NCI-H748 treated with DMSO at 0.1 percent for 48 hours (cell line): Measurements from ENCODE around the gene ZNF441.
"Not testable (repeated sequence)": the region's sequence is repeated elsewhere in the genome, so short reads cannot be mapped to it uniquely, and the experiment has no call there.

Experiments
- DNase-seq: peaks from one replicate; lab custom pipeline; 2025; lab: John Stamatoyannopoulos, UW

Gene ZNF441

DNA sequence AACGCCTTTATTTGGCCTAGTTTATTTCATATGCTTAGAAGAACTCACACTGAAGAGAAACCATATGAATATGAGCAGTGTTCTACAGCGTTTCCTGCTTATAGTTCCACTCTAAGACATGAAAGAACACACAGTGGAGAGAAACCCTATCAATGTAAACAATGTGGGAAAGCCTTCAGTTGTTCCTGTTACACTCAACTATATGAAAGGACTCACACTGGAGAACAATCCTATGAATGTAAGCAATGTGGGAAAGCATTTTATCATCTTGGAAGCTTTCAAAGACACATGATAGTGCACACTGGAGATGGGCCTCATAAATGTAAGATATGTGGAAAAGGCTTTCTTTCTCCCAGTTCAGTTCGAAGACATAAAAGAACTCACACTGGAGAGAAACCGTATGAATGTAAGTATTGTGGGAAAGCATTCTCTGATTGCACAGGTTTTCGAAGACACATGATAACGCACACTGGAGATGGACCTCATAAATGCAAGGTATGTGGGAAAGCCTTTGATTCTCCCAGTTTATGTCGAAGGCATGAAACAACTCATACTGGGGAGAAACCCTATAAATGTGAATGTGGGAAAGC, 13.7 kb downstream of the ZNF441 start:
- no peak for DNase-seq

DNA sequence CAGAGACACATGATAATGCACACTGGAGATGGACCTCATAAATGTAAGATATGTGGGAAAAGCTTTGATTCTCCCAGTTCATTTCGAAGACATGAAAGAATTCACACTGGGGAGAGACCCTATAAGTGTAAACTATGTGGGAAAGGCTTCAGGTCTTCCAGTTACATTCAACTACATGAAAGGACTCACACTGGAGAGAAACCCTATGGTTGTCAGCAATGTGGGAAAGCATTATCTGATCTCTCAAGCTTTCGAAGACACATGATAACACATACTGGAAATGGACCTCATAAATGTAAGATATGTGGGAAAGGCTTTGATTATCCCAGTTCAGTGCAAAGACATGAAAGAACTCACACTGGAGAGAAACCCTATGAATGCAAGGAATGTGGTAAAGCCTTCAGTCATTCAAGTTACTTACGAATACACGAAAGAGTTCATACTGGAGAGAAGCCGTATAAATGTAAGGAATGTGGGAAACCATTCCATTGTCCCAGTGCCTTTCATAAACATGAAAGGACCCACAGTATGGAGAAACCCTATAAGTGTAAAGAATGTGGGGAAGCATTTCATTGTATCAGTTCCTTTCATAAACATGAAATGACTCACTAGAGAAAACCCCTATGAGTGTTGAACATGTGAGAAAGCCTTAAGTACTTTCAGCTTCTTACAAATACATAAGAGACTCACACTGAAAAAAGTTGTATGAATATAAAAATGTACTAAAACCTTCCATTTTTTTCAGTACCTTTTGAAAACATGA, 14.7 kb downstream of the ZNF441 start:
- DNase-seq, result no peak

DNA sequence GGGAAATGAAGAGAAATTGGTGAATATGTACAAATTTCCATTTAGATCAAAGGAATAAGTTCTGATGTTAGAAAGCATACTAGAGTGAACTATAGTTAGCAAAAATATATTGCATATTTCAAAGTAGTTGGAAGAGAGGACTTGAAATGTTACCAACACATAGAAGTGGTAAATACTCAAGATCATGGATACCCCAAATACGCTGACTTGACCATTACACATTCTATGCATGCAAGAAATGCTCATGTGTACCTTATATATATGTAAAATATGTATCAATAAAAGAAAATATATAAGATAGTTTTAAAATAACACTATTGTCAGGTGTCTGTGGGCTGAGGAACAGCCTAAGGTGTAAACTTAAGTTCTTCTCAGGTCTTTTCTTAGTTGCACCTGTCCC, 17.0 kb downstream of the ZNF441 start:
- no peak for DNase-seq

DNA sequence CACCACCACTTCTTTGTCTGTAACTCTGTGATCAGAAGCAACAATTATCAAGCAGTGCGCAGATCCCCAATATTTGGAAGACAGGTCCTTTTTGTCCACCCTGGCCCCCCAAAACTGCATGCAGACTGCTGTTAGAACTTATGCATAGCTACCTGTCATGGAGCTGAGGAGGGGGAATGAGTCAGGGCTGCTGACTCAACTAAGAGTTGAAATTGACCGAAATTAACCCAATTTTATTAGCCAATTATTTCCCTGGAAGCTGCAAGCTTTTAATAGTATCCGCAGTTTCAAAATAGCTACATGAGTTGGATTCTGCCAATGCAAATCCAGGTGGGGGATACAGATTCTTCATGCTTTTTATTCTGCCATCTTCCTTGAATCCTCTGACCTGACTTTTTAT, 17.6 kb downstream of the ZNF441 start:
- no peak for DNase-seq

DNA sequence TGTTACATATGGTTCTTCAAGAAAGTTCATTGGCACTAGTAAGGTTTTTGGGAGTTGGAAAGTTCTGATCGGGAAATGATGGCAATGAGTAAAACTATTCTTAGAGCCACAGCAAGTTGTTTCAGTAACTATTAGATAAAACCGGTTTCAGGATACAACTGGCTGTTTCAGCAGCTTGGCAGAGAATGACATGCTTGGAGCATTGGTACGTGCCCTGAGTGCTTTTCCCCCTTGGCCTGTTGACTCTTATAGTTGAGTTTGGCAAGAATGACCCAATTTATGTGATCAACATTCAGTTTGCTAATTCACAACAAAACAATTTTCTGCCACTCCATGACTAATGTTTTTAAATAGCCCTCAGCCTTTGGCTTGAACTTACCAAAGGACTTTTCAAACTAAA, 20.7 kb downstream of the ZNF441 start:
- DNase-seq, result no peak

DNA sequence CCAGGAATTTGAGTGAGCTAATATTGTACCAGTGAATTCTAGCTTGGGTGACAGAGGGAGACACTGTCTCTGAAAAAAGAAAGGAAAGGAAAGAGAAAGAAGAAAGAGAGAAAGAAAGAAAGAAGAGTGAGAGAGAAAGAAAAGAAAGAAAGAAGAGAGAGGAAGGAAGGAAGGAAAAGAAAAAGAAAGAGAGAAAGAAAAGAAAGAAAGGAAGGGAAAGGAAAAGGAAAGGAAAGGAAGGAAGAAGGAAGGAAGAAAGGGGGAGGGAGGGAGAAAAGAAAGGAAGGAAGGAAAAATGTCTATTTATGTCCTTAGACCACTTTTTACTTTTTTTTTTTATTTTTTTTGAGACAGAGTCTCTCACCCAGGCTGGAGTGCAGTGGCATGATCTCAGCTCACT, 26.1 kb downstream of the ZNF441 start:
- no peak for DNase-seq

DNA sequence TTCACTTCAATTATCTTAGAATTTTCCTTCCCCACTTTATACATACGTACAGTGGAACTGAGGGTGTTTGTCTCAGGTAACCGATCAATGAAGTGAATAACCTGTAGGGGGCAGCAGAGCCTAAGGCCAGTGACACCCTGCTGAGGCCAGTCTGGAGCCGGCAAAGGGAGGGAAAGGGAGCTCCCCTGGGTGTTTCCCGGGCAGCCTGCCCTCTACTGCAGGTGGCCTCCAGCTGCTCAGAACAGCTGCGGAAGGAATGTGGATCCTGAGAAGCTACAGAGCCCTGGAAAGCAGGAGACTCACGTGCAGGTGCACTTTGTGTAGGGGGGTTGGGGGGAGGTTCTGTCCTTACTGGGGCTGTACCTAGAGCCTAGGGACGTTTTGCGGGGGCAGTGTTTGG, 30.7 kb downstream of the ZNF441 start:
- DNase-seq, result peak; percentile 36

DNA sequence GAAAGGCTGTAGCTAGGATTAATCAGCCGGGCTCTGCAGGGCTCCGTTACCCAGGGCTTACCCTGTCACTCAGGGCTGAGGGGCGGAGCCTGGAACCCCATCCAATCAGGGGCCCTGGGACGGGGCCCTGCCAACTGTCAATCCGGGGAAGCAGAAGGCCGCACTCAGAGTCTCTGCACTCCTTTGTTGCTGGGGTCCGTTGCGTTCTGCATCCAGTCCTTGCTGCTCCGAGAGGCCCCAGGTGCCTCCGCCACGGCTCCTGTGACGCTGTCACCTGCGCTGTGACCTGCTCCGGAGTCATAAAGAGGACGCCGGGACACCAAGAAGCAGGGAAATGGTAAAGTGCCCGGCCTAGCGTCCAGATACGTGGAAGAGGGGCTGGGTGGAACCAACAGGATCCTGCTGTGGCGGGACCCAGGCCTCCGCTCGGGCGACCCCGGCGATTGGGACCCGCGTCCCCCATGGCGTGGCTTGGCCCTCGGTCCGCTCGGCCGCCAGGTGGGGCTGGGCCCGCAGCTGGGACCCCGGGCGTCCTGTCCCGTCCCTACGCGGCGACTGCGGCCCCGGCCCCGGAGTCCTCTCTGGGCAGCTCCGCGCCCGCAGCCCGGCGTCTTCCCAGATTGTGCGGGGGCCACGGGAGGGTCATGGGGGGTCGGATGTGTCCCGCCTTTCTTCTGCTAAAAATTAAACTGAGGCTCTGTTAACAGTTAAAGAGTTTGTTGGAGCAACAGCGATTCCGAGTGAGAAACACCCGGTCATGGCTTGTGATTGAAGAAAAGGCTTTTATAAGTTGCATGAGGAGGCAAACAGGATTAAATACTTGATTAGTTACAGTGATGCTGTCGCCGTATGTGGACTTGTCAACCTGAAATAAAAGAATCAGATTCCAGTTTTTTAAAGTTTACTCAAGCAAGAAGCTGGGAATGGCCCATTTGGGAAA, 31.9 kb downstream of the ZNF441 start, which contains the start of gene ZNF491:
Gene ZNF491 (plus strand): TSS at position 133 of the 940 bp plus-strand sequence. CDS start 7,431 bp downstream, outside the sequence.
- peak; percentile 70 for DNase-seq

DNA sequence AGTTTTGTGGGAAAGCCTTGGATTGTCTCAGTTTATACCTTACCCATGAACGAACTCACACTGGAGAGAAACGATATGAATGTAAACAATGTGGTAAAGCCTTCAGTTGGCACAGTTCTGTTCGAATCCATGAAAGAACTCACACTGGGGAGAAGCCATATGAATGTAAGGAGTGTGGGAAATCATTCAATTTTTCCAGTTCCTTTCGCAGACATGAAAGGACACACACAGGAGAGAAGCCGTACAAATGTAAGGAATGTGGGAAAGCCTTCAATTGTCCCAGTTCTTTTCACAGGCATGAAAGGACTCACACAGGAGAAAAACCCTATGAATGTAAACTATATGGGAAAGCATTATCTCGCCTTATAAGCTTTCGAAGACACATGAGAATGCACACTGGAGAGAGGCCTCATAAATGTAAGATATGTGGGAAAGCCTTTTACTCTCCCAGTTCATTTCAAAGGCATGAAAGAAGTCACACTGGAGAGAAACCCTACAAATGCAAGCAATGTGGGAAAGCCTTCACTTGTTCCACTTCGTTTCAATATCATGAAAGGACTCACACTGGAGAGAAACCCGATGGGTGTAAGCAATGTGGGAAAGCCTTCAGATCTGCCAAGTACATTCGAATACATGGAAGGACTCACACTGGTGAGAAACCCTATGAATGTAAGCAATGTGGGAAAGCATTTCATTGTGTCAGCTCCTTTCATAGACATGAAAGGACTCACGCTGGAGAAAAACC, 39.7 kb downstream of the ZNF441 start:
- no peak for DNase-seq

DNA sequence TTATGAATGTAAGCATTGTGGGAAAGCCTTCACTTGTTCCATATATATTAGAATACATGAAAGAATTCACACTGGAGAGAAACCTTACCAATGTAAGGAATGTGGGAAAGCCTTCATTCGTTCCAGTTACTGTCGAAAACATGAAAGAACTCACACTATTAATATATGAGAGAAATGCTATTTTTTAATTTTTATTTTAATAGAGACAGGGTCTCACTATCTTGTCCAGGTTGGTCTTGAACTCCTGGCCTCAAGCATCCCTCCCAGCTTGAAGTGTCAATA, 40.2 kb downstream of the ZNF441 start:
- DNase-seq, result no peak

DNA sequence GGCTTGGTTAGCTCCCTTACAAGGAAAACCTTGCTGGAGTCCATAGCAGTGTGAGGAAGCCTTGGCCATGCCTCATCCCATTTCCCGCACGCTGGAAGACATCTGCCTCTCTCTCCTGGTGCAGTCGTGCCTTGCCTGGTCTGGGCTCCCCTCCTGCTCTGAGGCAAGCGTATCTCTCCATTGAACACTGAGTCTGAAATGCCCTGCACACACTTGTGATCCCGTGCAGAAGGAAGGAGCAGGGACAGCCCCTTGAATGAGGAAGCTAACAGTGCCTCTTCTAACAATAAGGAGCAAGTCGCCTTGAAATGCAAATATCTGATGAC, 46.9 kb downstream of the ZNF441 start:
- DNase-seq, result no peak

DNA sequence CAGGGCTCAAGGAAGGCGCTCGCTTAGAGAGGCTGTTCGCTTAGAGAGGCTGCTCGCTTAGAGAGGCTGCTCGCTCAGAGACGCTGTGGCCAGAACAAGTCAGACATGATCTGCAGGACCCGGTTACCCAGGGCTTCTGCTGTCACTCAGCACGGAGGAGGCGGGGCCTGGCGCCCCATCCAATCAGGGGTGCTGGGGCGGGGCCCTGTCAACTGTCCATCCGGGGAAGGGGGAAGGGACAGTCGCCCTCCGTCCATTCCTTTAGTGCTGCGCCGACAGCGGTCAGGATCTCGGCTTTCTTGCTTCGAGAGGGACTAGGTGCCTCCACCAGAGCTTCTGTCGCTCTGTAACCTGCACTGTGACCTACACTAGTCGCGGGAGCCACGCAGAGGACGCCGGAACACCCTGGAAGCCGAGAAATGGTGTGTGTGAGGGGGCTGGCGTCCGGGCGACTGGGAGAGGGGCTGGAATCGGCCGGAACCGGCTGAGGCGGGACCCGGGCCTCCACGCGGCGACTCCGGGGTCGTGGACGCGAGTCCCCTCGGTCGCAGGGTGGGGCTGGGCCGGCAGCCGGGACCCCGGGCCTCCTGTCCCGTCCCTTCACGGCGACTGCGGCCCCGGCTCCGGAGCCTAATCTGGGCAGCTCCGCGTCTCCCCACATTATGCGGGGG, 47.4 kb downstream of the ZNF441 start, which contains the start of gene ZNF440:
Gene ZNF440 (plus strand): TSS at position 245 of the 671 bp plus-strand sequence. CDS start 175 bp downstream, at position 420.
- peak; percentile 75 for DNase-seq

DNA sequence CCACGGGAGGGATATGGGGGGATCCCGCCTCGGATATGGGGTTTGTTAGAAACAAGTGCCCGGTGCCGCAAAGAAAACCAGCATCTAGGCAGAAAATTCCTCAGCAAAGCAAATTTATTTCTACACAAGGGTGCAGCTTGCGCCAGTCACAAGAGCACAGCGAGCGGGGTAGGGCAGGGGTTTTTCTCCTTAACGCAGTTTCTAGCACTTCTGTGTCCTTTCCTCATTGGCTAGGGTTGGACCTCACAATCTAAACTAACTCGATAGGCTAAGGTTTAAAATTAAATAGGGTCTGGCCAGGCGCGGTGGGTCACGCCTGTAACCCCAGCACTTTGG, 47.9 kb downstream of the ZNF441 start:
- DNase-seq, result no peak

DNA sequence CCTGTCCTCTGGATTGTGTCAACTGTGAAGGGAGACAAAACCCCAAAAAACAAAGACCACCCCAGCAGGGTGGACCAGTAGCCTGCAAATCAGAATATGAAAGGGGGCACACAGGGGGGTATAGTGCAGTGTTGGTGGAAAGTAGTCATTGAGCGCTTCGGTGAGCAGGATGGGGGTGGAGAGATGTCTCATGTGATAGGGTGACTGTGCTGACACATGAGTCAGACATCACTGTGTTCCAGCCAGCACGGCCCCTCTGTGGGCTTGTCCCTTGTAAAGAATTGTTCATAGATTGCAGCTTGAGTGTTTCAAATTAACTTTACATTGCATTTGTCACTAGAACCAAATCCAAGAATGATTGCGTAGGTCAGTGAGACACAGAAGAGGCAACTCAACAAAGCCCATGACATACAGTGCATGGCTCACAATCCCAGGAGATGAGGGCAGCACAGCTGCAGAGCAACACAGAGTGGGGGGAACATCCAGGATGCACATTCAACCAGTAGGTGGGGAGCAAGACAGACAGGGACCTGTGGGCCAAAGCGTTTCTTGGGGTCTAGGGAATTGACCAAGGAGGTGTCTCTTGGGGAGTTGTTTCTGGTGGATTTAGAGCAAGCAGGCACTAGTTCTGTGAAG, 54.8 kb downstream of the ZNF441 start:
- no peak for DNase-seq

DNA sequence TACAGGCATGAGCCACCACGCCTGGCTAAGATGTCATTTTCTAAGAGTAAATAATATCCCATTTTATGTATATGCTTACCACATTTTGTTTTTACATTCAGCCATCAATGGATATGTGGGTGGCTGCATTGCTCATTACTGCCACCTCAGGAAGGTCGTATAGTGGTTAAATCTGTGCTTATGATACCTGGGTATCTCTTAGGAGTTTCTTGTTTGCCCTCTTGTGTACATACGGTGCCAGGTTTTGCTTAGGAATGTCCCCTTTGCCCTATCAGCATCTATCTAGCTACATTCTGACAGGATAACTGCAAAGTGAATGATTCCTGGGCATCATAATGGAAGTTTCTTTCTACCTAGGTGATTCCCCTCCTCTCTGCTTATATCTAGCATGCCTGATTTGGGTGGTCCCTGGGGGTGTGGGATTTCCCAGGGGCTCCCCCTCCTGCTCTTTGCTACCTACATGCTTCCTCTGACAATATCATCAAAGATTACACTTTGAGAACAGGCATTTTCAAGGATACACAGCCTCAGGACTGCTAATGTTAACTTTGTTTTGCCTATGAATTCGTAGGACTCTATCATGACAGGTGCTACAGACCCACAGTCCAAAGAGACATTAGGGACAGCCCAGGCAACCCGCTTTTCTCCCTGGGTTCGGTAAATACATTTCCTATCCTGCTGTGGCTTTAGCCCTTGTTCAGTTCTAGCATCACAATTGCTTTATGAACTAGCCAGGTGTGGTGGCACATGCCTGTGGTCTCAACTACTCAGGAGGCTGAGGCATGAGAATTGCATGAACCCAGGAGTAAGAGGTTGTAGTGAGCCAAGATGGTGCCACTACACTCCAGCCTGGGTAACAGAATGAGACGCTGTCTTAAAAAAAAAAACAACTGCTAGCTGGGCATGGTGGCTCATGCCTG, 62.4 kb downstream of the ZNF441 start:
- not testable (repeated sequence) for DNase-seq

DNA sequence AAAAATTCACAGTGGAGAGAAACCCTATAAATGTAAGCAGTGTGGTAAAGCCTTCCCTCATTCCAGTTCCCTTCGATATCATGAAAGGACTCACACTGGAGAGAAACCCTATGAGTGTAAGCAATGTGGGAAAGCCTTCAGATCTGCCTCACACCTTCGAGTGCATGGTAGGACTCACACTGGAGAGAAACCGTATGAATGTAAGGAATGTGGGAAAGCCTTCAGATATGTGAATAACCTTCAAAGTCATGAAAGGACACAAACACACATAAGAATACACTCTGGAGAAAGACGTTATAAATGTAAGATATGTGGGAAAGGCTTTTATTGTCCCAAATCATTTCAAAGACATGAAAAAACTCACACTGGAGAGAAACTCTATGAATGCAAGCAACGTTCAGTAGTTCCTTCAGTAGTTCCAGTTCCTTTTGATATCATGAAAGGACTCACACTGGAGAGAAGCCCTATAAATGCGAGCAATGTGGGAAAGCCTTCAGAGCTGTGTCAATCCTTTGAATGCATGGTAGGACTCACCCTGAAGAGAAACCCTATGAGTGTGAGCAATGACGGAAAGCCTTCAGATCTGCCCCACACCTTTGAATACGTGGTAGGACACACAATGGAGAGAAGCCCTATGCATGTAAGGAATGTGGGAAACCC, 65.6 kb downstream of the ZNF441 start:
- no peak for DNase-seq

DNA sequence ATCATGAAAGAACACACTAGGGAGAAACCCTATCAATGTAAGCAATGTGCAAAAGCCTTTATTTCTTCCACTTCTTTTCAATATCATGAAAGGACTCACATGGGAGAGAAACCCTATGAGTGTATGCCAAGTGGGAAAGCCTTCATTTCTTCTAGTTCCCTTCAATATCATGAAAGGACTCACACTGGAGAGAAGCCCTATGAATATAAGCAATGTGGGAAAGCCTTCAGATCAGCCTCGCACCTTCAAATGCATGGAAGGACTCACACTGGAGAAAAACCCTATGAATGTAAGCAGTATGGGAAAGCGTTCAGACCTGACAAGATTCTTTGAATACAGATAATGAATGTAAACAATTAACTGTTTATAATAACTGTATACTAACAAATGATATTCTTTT, 66.7 kb downstream of the ZNF441 start:
- no peak for DNase-seq
